Fibroblast of peridontal ligament (primary cell): ENCODE data around the gene EVI5.
A peak's percentile ranks its signal among the peaks of the same experiment; 100 is the strongest.
"Not testable (repeated sequence)": the region's sequence is repeated elsewhere in the genome, so short reads cannot be mapped to it uniquely, and the experiment has no call there.

Experiments used
- DNase-seq: peaks from one replicate; pipeline ENCODE4 v3.0.0-alpha.2; 2010; ENCODE audit errors: extremely low read depth

EVI5 gene

GRCh38 chr1:92792340-92792782 is 7.5 kb upstream of the EVI5 start:
- DNase-seq = no peak

DNA sequence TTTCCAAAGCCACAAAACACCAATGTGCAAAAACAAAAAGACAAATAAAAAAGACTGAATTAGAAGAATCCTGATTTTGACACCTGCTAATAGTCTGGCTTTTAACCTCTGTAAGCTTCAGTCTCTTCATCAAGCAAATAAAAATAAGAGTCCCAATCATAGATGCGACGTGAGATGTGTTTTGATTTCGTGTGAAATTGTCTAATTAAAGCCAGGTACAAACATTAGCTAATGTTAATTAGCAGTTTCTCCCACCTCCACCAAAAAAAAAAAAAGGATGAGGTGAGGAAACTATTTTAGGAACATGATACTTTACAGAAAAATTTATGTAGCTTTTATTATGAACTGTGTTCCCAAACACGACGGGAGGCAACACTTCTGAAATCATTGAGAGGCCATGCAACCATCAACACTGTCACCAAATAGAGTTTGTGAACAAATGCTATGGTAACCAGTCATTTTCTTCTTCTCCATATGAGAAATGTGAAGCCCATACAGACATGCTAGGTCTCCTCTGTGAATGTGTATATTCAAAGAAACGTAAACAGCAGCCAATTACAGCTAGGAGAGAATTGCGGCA is 6.7 kb upstream of the EVI5 start:
- no peak for DNase-seq

DNA sequence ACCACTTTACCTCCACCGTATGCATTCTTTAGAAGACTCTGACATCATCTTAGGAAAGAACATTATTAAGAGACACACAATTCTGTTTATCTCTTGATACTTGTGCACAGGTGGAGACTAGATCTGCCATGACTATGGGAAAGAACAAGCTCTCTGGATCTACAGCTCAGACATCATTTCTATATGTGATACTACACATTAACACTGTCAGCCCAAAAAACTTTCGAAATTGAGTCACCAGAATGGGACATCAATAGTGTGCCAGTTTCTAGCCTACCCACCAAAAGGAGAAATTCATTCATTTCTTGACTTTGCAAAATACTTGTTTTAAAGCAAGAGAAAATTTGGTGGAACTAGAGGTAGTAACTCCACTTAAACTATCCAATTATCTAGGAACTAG is 6.0 kb upstream of the EVI5 start:
- DNase-seq = no peak

DNA sequence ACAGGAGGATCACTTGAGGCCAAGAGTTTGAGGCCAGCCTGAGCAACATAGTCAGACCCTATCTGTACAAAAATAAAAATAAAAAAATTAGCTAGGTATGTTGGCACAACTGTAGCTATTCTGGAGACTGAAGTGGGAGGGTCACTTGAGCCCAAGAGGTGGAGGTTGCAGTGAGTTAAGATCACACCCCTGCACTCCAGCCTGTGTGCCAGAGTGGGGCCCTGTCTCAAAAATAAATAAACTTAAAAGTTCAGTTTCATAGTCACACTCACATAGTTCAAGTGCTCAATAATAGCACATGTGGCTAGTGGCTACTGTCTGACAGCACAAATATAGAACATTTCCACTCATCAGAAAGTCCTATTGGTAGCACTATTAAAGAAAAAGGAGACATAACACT is 5.2 kb upstream of the EVI5 start:
- DNase-seq = no peak

GRCh38 chr1:92786111-92786901 is 1.4 kb upstream of the EVI5 start:
- DNase-seq = no peak

GRCh38 chr1:92784021-92784638 is 778 bp downstream of the EVI5 start:
- peak; percentile 56 for DNase-seq

- not testable (repeated sequence) for DNase-seq
Measured at GRCh38 chr1:92783550-92783949, 1.4 kb downstream of the EVI5 start.

DNA sequence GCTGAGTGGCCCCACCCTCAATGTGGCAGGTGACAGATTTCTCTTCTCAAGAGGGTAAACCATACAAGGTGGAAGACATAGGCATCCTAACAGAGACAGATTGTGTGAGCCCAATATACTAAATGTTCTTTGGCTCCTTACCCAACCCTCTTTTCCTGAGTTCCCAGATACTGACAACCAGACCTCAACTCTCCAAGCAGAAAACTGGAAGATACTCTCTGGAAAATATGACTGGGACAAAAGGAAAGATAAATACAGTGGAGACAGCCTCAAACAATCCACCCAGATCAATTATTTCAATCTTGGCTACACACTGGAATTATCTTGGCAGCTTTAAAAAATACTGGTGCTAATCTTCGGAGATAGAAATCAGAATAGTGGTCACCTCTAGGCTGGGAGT is 6.5 kb downstream of the EVI5 start:
- DNase-seq = no peak

DNA sequence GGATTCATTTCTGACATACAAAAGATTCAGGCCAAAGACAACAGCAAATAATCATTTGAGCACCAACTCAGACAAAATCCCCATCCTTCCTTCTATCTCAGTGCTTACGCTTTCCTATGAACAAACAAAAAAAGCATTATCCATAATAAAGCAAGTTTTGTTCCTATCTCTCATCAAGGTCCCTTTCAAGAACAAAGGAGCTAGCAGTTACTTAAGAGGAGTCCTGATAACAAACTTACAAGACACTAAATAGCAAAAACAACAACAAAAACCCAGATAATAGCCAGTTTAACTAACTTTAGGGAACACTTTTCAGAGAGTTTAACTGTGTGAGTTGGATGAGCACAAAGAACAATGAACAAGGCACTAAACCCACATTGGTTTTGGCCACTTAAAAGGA is 10.5 kb downstream of the EVI5 start:
- no peak for DNase-seq

DNA sequence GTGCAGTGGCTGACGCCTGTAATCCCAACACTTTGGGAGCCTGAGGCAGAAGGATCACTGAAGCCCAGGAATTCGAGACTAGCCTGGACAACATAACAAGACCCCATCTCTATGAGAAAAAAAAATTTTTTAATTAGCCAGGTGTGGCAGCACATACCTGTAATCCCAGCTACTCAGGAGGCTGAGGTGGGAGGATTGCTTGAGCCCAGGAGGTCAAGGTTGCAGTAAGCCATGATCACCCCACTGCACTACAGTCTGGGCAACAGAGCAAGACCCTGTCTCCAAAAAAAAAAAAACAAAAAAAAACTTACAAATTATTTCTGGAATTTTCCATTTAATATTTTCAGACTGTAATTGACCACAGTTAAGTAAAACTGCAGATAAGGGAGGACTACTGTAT is 11.2 kb downstream of the EVI5 start:
- DNase-seq = not testable (repeated sequence)

- no peak for DNase-seq
Measured at GRCh38 chr1:92769856-92770255, 15.1 kb downstream of the EVI5 start.

DNA sequence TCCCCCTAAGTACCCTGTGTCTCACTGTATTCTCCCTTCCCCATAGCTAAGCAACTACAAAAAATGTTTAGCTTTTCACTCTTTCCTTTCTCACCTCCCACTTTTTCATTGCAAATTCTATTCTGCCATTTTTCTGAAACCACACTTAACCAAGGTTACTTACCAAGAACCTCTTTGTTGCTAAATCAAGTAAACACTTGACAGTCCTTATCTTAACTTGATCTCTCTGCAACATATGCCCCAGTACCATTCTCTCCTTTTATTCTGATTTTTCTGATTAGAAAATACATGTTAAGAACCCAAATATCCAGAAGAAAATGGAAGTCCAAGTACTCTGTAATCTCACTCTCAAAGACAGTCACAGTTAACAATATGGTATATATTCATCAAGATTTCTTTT is 16.0 kb downstream of the EVI5 start:
- DNase-seq = no peak

- no peak for DNase-seq
Measured at GRCh38 chr1:92768296-92768695, 16.6 kb downstream of the EVI5 start.

- DNase-seq = no peak
Measured at GRCh38 chr1:92764116-92764515, 20.8 kb downstream of the EVI5 start.

- no peak for DNase-seq
Measured at GRCh38 chr1:92762355-92762754, 22.6 kb downstream of the EVI5 start.

DNA sequence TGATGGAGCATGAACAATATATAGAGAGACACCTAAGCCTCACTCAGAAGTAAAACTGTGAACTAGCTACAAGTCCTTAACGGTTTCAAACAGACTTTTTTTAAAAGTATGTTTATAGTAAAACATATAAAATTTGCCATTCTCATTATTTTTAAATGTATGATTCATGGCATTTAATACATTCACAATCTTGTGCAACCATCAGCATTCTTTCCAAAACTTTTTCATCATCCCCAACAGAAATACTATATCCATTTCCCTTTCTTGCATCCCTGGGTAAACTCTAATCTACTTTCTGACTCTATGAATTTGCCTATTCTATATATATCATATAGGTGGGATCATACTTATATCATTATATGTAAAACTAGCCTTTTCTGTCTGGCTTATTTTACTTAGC is 25.5 kb downstream of the EVI5 start:
- peak; percentile 75 for DNase-seq

DNA sequence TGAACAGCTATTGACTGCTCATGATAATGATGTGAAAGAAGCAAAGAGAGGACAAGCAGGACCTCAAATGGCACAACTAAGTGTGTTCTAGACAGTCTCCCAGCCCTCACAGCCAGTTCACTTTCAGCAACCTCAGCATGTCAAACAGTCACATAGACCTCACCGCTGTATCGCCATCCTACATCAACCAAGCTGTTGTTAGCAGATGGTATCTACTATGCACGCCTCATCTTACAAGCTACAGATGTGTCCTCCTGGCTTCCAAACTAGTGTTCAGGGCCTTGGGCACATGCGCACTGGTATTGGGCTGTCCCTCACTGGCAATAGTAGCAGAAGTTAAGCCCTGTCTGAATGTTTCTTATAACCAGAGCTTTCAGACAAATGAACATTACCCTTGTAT is 28.4 kb downstream of the EVI5 start:
- no peak for DNase-seq

DNA sequence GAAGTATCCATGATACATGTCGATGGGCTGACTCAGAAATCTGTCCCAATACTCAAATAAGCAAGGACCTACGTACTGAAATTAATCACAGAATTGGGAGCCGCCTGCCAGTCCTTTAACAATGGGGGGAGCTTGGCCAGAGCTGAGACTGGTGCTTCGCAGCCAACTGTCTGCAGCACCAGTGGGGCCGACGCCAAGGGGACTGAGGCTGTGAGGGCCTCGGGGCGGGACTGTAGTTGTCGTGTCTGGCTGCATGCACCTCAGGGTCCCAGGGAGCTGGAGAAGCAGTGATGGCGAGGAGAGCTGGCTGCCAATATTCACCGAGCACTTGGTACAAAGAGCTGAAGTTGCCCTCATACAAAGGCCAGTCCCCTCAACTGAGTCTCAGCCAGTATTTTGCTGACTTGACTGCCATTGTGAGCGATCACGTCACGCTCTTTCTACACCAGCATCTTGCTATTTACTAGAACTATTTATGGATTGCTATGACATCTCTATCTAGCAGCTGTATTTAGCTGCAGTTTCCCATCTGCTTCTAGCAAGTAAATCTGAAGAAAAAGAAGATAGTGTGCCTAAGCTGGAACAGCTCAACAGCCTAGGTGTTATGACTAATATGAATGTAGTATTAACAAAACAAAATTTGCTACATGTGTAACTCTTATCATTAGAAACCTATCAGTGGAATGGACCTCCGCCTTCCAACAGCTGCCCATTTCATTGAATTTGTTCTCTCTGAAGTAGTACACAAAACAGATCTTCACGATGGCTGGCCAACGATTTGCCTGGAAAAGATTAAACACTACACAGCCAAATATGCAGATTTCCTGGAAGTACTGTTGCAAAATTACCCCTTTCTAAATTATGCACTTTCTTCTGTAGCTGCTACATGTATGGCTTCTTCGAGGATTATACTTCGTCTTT is 29.1 kb downstream of the EVI5 start:
- DNase-seq = no peak

- DNase-seq = no peak
Measured at GRCh38 chr1:92754719-92755050, 30.2 kb downstream of the EVI5 start.

DNA sequence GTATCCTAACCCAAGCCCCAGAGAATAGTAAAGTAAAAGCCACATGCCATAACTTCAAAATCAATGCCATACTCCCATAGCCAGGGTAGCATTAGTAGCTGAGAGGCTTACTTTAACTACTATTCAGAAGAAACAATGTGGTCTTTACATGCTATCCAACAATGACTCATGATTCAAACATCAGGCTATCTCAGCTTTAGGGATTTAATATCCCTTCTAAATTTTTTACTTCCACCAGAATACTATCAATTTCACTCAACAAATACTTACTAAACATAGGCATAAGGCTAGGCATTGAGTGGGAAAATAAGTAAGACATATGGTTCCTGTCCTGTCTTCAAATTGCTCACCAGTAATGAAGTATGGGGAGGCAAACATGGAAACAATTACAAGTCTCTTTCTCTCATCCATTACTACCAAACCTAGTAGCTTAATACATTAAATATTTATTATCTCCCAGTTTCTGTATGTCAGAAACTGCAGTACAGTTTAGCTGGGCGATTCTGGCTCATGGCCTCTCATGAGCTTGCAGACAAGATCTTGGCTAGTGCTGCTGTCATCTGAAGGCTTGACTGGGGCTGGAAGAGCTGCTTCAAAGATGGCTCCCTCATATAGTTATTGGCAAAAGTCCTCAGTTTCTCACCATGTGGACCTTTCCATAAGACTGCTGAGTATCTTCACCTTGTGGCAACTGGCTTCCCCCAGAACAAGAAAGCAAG is 30.7 kb downstream of the EVI5 start:
- peak; percentile 94 for DNase-seq

DNA sequence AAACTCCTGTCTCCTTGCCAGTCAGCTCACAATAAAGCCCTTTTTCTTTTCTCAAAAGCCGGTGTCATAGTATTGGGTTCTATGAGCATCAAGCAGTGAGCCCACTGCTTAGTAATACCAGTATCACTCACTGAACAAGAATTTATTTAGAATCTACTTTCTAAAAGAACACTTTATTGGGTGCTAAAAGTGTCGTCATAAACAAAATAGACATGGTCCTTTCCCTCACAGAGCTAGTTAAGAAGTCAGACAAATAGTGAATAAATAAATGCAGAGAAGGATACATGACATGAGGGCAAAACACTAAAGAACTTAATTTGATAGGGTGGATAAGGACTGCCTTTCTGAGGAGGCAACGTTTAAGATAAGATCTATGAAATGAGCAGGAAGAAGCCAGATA is 32.2 kb downstream of the EVI5 start:
- DNase-seq = no peak
